Measurements from ENCODE around the gene CCDC88A.
A peak's percentile ranks its signal among the peaks of the same experiment; 100 is the strongest.
"Not testable (repeated sequence)": the region's sequence is repeated elsewhere in the genome, so short reads cannot be mapped to it uniquely, and the experiment has no call there.

CCDC88A gene

DNA sequence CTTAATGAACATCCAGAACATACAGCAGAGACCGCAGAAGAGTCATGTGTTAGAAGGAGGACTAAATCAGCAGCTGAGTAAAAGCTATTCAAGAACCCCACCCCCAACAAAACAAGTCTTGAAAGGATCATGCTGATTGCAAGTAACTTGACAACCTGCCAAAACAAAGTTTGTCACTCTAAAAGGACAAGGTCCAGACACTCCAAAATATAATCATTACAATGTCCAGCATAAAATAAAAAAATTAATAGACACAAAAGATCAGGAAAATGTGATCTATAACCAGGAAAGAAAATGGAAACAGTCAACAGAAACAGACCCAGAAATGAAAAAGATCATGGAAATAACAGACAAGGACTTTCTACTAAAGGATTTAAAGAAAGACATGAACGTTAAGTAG, 28.5 kb downstream of the CCDC88A start:
- no peak for DNase-seq (ENCODE audit: low read depth, low spot score)

- DNase-seq (ENCODE audit: low read depth, low spot score), result not testable (repeated sequence)
These were observed 34.1 kb downstream of the CCDC88A start for GRCh38 chr2:55385516-55385915.

- no peak for DNase-seq (ENCODE audit: low read depth, low spot score)
These were observed 34.9 kb downstream of the CCDC88A start for GRCh38 chr2:55384786-55385185.

GRCh38 chr2:55371376-55371775, 48.3 kb downstream of the CCDC88A start:
- DNase-seq (ENCODE audit: low read depth, low spot score), result no peak

DNA sequence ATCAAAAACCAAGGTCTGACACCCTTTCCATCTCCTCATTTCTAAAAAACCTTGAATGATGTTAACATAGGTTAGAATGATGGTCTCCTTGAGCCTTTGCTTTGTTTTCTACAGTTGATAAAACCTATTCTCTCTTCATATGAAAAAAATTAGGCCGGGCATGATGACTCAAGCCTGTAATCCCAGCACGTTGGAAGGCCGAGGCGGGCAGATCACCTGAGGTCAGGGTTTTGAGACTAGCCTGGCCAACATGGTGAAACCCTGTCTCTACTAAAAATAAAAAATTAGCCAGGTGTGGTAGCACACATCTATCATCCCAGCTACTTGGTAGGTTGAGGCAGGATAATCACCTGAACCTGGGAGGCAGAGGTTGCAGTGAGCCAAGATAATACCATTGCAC, 49.4 kb downstream of the CCDC88A start:
- no peak for DNase-seq (ENCODE audit: low read depth, low spot score)

- DNase-seq (ENCODE audit: low read depth, low spot score), result no peak
These were observed 54.4 kb downstream of the CCDC88A start for GRCh38 chr2:55365303-55365702.

DNA sequence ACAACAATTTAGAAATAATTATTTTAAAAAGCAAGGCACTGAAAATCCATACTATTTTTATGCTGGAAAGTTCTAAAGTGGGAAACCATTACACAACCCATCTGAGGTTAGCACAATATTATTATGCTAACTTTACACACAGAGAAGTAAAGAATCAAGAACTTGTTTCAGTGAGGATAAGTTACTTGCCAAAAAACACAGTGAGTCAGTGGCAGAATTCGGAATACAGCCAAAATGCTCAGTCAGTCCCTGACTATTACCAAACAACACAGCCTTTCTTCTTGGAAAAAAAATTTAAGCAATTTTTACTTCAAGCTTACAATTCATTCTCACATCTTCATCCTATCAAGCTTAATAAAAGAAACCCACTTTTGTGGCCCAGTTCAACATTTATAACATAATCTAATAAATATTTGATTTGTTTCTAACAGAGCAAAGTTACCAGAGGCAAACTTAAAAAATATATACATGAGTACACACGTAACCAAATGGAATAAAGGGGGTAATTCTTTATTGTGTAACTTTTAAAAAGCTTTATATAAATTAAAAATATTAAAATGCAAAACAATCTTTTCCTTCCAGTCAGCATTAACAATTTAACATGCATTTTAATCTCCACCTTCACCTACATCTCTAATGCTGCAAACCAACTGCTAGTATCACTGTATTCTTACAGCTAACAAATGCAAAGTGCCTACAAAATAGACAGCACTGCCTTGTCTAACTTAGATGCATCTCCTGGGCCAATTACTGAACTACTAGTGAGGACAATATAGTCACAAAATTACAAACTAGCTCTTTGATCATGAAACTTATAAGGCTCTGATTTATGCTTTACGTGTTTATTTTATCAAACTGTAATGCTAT, 55.2 kb downstream of the CCDC88A start:
- DNase-seq (ENCODE audit: low read depth, low spot score), result peak; percentile 84

DNA sequence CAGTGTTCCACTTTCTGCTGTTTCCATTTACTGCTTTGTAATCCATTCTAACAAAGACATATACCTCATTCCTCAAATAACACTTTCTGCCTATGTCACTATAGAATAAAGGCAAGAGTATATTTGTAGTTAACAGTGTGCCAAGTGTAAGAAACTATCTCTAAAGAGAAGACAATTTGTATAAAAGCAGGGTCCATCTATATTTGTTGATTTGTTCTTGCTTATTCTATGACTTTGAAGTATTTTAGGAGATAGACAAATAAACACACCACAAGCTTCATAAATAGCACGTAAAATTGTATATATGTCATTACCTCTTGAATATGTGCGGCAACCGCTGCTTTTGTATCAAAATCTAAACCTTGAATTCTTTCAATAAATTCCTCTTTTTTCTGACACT, 56.0 kb downstream of the CCDC88A start:
- DNase-seq (ENCODE audit: low read depth, low spot score), result no peak

DNA sequence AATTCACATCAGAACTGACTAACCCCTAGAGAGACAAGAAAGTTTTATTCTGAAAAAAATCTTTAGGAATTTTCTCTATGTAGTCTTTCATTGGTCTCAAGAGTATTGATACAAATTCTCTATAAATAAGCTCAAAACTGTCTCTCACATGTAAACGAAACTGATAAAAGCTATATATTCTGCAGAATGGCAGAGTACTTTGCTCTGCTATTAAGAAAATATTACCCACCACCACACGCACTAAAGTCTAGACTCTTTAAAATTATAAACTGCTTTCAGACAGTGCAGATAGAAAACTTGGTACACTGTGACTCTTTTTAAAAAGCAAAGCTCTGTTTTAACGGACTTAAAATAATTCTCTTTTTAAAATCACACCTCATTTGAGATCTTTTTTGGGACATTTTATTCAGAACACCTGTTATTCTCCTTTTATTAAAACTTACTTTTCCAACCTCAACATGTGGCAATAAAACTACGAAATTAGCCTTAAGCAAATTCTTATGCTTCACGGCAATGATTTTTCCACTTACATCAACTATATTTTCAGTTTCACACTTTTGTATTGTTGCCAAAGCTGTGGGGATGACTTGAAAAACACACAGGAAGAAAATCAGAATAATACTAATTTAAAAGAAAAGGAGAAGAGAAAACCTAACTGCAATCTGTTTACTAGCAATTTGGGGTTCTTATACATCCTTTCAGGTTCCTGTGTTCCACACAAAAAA, 58.0 kb downstream of the CCDC88A start:
- no peak for DNase-seq (ENCODE audit: low read depth, low spot score)

DNA sequence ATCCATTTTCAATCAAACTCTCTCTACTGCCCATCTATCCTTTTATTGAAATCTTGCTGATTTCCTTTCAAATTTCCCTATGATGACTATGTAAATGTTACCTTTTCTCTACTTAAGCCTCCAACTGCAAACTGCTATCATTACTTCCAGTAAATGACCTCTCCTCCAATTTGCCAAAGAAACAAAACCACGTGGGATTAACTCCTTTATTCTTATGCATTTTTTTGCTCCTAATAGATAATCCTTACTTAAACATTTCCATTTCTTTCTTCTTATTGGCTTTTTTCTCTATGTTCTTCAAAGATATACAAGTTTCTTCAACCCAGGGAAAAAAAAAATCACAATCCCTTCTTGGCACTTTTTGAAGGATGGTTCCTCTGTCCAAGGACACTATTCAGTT, 61.2 kb downstream of the CCDC88A start:
- DNase-seq (ENCODE audit: low read depth, low spot score), result no peak

DNA sequence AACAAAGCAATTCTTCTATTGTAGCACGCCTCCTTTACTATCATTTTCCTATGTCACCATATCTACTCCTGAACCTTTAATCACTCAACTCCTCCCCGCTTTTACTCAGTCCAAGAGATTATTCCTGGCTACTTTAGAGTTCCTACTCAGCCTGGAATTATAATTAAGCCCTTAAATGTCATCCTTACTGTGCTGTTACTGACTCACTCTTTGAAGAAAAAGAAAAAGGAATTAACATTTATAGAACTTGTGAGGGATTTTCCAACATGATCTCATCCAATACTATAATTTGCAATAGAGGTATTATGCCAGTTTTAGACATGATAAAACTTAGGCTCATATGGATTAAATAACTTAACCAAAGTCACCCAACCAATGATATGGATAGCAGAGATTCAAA, 61.7 kb downstream of the CCDC88A start:
- no peak for DNase-seq (ENCODE audit: low read depth, low spot score)

DNA sequence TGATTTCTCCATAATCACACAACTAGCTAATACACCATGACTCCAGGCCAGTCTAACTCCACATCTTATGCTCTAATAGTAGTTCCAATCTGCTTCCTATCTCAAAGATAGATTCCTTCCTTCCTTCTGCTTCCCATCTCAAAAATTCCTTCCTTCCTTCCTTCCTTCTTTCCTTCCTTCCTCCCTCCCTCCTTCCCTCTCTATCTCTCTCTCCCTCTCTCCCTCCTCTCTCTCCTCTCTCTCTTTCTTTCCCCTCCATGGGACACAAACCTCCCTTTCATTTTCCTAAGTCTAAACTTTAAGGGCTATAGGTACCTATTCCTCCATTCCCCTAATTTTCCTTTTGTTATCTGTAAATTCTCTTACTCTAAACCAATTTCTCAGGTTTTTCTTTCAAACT, 62.5 kb downstream of the CCDC88A start:
- no peak for DNase-seq (ENCODE audit: low read depth, low spot score)

- DNase-seq (ENCODE audit: low read depth, low spot score), result not testable (repeated sequence)
These were observed 63.5 kb downstream of the CCDC88A start for GRCh38 chr2:55356136-55356535.

GRCh38 chr2:55355451-55355850, 64.2 kb downstream of the CCDC88A start:
- DNase-seq (ENCODE audit: low read depth, low spot score), result no peak

DNA sequence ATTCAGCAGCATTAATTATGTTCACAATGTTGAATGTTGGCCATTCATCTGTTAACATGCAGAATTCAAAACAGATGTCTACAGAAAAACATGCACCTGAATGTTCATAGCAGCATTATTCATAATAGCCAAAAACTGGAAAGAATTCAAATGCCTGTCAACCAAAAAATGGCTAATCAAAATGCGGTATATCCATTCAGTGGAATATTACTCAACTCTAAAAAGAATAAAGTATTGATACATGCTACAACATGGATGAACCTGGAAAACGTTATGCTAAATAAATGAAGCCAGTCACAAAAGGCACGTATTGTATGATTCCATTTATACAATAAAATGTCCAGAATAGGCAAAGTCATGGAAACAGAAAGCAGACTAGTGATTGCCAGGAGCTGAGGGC, 68.0 kb downstream of the CCDC88A start:
- DNase-seq (ENCODE audit: low read depth, low spot score), result no peak

DNA sequence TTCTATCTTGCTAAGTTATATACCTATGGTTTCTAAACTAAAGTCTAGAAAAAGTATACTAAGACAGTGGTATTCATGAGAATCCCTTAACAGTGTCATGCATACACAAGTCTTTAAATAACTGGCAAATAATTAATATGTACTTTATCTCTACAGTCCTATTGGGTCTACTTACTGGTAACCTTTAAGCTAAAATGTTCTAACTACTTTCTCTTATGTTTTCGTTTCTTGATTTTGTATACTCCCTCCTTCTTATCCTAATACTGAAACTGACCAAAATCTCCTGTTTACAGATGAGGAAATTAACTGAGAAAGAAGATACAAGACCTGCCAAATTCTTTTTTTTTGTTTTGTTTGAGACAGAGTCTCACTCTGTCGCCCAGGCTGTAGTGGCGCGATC, 74.6 kb downstream of the CCDC88A start:
- no peak for DNase-seq (ENCODE audit: low read depth, low spot score)

DNA sequence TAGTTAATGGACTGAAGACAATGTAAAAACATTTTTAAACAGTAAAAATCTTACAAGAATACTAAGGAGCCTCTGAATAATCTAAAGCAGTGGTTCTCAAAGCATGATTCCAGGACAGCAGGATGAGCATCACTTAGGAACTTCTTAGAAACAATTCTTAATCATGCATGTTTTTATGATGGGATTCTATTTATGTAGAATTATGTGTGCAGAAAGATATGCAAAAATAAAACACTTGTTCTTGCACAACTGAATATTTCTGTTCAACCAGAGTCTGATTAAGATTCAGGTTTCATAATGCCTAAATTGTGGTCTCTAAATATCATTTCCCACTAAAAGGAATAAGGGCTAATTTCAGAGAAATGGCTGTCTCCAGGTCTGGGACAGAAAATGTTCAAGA, 81.4 kb downstream of the CCDC88A start:
- DNase-seq (ENCODE audit: low read depth, low spot score), result no peak

DNA sequence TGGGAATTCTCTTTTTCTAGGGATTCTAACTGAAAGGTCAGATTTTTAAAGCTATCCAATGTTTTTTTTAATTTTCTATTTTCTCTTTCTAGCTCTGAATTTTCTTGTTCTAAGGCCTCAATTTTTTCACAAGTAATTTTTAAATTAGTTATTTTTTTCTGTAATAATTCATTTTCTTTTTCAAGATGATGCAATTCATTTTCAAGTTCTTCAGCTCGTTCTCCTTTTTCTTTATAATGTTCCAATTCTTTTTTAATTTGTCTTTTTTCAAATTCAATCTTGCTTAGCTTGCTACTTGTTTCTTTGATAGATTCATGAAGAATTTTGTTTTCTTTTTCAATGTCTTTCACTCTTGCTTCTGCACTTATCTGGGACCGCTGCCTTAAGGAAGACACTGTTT, 84.9 kb downstream of the CCDC88A start:
- DNase-seq (ENCODE audit: low read depth, low spot score), result no peak

DNA sequence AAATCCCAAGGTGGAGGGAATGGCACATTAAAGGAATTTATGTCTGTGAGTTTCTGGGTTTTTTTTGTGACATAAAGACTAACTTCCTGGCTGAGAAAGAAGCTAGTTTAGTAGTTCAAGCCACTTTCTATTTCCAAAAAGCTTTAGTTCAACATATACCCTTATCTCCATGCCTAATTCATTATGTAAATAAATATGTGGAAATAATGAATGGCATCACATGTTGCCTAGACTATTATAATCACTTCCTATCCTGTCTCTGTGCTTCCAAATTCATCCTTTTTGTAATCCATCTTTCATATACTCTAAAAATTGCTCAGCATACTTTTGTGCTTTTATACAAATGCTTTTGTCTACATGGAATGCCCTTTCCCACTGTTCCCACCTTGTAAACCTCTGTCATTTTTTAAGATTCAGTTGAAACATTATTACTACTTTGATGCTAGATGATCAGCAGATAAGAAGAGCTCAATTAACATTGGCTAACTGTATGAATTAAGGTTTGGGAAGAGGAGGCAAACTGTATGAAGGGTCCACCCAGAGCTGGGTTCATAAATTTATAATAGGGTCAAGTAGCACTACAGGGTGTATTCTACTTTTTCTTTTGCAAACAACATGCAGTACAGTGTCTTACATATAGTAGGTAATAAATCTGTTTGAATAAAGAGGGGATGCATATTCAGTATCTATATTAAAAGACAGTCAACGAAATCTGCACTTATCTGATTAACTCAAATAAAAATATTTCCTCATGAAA, 88.9 kb downstream of the CCDC88A start:
- no peak for DNase-seq (ENCODE audit: low read depth, low spot score)

DNA sequence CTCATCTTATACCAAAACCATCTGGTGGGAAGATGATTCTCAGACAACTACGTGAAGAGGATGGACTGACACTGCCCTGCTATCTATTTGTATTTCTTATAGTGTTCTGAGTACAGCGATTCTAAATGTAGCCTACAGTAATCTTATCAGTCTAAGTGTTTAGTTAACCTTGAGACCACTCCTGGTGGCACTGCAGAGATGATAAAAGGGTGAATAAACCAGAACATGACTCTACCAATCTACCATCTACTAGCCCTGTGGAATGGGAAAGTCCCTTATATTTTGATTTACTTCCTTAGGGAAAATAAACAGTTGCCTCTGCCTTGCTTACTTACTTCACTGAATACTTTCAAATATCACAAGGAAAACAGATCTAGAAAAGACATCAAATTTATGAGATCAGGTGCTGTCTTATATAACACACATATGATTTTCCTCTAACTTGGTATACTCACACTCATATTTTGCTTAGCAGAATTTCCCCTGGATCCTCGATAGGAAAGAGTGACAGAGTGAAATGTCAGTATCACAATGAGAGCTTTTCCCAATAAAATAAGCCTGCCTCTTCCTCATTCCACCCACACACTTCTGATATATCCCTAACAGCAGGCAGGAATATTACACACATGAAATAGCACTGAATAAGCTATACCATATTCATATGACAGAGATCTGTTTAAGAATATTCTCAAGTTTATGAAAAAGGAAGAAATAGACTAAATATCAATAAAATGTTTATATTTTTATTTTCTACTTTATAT, 92.0 kb downstream of the CCDC88A start:
- no peak for DNase-seq (ENCODE audit: low read depth, low spot score)

DNA sequence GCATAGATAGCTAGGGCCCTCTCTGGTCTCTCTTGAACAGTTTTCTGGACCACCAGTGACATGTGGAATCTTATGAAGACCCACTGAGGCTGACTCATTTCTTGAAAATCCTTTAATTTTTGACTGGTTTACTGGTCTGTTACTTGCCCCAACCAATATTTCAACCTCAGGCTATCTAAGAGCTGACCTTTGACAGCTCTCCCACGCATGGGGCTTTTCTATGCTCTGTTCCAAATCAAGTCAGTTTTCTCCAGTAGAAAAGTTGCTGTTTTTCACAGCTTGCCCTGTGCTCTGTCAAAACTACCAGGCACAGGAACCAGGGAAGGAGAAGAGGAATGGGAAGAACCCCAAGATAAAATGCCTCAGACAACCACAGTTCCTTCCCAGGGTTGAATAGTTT, 104.7 kb downstream of the CCDC88A start:
- DNase-seq (ENCODE audit: low read depth, low spot score), result no peak

DNA sequence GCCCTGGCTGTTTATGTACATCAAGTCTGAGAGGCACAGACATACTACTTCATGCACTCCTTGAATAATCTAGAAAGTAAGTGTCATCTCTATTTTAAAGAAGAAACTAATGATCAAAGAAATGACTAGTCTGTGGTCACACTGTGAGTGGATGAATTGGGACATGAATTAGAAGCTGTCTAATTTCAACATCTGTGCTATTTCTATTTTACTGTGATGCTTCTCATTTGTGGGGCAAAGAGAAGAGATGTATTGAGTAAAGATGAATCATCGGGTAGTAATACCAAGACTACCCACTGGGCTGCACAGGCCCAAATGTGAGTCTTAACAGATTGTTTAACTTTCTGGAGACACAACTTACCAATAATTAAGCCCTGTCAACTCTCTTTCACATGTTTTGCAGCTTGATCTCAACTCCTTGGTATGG, 108.2 kb downstream of the CCDC88A start:
- DNase-seq (ENCODE audit: low read depth, low spot score), result no peak
